ENCODE data around the gene TUBGCP6. TPM values are rescaled to one million over a fixed set of nuclear protein-coding genes. Genes with fewer than 3 reads are reported as not detected.

TUBGCP6 gene
- polyA plus RNA-seq, 3 donors, result 3.7 to 72.8 (median 4.3) TPM

DNA sequence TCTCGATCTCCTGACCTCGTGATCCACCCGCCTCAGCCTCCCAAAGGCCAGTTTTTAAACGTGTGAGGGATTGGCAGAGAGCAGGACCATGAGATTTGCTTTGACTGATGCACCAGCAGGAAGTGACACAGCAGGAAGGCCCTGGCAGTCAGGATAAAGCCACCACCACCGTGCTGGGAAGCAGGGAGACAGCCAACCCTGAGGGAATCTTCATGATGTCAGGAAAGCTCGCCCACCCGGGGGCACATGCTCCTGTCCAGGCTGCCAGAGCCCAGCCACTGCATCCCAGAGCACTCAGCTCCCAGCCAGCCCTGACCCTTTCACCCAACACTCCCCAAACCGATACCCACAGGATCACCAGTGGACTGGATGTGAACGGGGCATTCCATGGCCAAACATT, 6.1 kb downstream of the TUBGCP6 start:
- H3K27ac Mint-ChIP-seq, result peak overlapping the region in 3 of 7 donors; percentile 30 to 82 (median 32)
- no peak for DNase-seq
- no peaks in the 10 kb centered on the region for H3K9me3 ChIP-seq (replicated peaks in 1 of 2; ENCODE audit: control insufficient read depth in 1 of 2, insufficient read depth in 1 of 2, low read length in 2 of 2)
- H3K4me3 ChIP-seq (replicated peaks in 1 of 3; ENCODE audit: low read depth in 2 of 3, low read length in 3 of 3), result no peak overlapping the region
- no peaks in the 10 kb centered on the region for H3K27me3 ChIP-seq (ENCODE audit: control insufficient read depth in 2 of 2, insufficient read depth in 2 of 2, low read length in 2 of 2)
- peaks cover 75% of the 10 kb centered on the region for H3K79me2 ChIP-seq (ENCODE audit: insufficient read depth, low read length)
- 77% methylated on average over 7 of the region's 9 CpGs for WGBS (ENCODE audit: insufficient coverage)
- H3K27ac ChIP-seq (ENCODE audit: low read depth in 1 of 2, low read length in 2 of 2), result no peak overlapping the region
- H3K4me1 ChIP-seq (ENCODE audit: control insufficient read depth in 1 of 2, insufficient read depth in 2 of 2, low read length in 2 of 2), result peaks cover 25 to 28% of the 10 kb centered on the region in 2 donors
- H3K4me2 ChIP-seq (replicated peaks; ENCODE audit: extremely low read depth, low read length, poor library complexity, severe bottlenecking), result no peak overlapping the region
- peaks cover 30% of the 10 kb centered on the region for H3K4me1 Mint-ChIP-seq
- no peak overlapping the region for H3K9ac ChIP-seq (ENCODE audit: insufficient read depth, low read length, poor library complexity, severe bottlenecking)
- H3K4me3 Mint-ChIP-seq, result no peak overlapping the region
- no peaks in the 10 kb centered on the region for H3K27me3 Mint-ChIP-seq (ENCODE audit: low read depth in 3 of 3)
- peaks cover 39% of the 10 kb centered on the region for H4K20me1 ChIP-seq (ENCODE audit: insufficient read depth, low read length)
- H3K9me3 Mint-ChIP-seq, result peaks cover 0 to 6% (median 2%) of the 10 kb centered on the region in 7 donors
- intact Hi-C loops (cut with micrococcal nuclease), result no loop called here
- no peak overlapping the region for H2AFZ ChIP-seq (ENCODE audit: insufficient read depth, low read depth, low read length, poor library complexity, severe bottlenecking)
- peaks cover 21 to 28% of the 10 kb centered on the region in 2 donors for H3K36me3 ChIP-seq (replicated peaks in 1 of 2; ENCODE audit: control insufficient read depth in 1 of 2, insufficient read depth in 2 of 2, low read length in 2 of 2)
- peaks cover 36 to 62% of the 10 kb centered on the region in 2 donors for H3K36me3 Mint-ChIP-seq
- TF ChIP-seq, protein P1, sequence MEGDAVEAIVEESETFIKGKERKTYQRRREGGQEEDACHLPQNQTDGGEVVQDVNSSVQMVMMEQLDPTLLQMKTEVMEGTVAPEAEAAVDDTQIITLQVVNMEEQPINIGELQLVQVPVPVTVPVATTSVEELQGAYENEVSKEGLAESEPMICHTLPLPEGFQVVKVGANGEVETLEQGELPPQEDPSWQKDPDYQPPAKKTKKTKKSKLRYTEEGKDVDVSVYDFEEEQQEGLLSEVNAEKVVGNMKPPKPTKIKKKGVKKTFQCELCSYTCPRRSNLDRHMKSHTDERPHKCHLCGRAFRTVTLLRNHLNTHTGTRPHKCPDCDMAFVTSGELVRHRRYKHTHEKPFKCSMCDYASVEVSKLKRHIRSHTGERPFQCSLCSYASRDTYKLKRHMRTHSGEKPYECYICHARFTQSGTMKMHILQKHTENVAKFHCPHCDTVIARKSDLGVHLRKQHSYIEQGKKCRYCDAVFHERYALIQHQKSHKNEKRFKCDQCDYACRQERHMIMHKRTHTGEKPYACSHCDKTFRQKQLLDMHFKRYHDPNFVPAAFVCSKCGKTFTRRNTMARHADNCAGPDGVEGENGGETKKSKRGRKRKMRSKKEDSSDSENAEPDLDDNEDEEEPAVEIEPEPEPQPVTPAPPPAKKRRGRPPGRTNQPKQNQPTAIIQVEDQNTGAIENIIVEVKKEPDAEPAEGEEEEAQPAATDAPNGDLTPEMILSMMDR (IDR thresholded peaks at IDR 0.05), result no peak

- Histone ChIP-seq H3K4me2 (replicated peaks; ENCODE audit: extremely low read depth, low read length, poor library complexity, severe bottlenecking) (no peak overlapping the region), H3K79me2 (ENCODE audit: insufficient read depth, low read length) (peaks cover 57% of the 10 kb centered on the region), H3K4me3 (replicated peaks in 1 of 3; ENCODE audit: low read depth in 2 of 3, low read length in 3 of 3) (no peak overlapping the region), H3K27me3 (ENCODE audit: control insufficient read depth in 2 of 2, insufficient read depth in 2 of 2, low read length in 2 of 2) (no peaks in the 10 kb centered on the region), H3K9me3 (replicated peaks in 1 of 2; ENCODE audit: control insufficient read depth in 1 of 2, insufficient read depth in 1 of 2, low read length in 2 of 2) (no peaks in the 10 kb centered on the region), H4K20me1 (ENCODE audit: insufficient read depth, low read length) (peaks cover 43% of the 10 kb centered on the region), H2AFZ (ENCODE audit: insufficient read depth, low read depth, low read length, poor library complexity, severe bottlenecking) (no peak overlapping the region), H3K27ac (ENCODE audit: low read depth in 1 of 2, low read length in 2 of 2) (no peak overlapping the region), H3K4me1 (ENCODE audit: control insufficient read depth in 1 of 2, insufficient read depth in 2 of 2, low read length in 2 of 2) (peaks cover 8 to 9% of the 10 kb centered on the region in 2 donors), H3K36me3 (replicated peaks in 1 of 2; ENCODE audit: control insufficient read depth in 1 of 2, insufficient read depth in 2 of 2, low read length in 2 of 2) (peaks cover 36 to 45% of the 10 kb centered on the region in 2 donors), H3K9ac (ENCODE audit: insufficient read depth, low read length, poor library complexity, severe bottlenecking) (no peak overlapping the region)
- peak overlapping the region in 1 of 7 donors; percentile 15 for H3K27ac Mint-ChIP-seq
- peaks cover 12% of the 10 kb centered on the region for H3K4me1 Mint-ChIP-seq
- H3K9me3 Mint-ChIP-seq, result peaks cover 0 to 6% (median 2%) of the 10 kb centered on the region in 7 donors
- DNase-seq, result no peak
- TF ChIP-seq, protein P1 (IDR thresholded peaks at IDR 0.05), result peak; percentile 36
- 67% methylated on average over 9 of the region's 11 CpGs for WGBS (ENCODE audit: insufficient coverage)
- no peak overlapping the region for H3K4me3 Mint-ChIP-seq
- intact Hi-C loops (cut with micrococcal nuclease), result no loop called here
- no peaks in the 10 kb centered on the region for H3K27me3 Mint-ChIP-seq (ENCODE audit: low read depth in 3 of 3)
- peaks cover 48 to 80% of the 10 kb centered on the region in 2 donors for H3K36me3 Mint-ChIP-seq
Observed at GRCh38 chr22:50236731-50237409, 8.0 kb downstream of the TUBGCP6 start.

Data from CD14-positive monocyte (primary cell).